Endothelial cell of umbilical vein (primary cell): ENCODE results near the gene ENKUR.

Experiments used
- CTCF ChIP-seq, 2 donors: IDR thresholded peaks; 1 replicate in 1 of 2; 2 replicates in 1 of 2; pipeline ENCODE4 v1.5.1; 2011; ENCODE audit warnings: low read length in 2 of 2, mild to moderate bottlenecking in 2 of 2, moderate library complexity in 2 of 2, control low read depth in 1 of 2, inconsistent platforms in 1 of 2, low read depth in 1 of 2; ENCODE audit not compliant: insufficient read depth in 1 of 2; ENCODE audit errors: extremely low read depth in 1 of 2
- EZH2 ChIP-seq: IDR thresholded peaks from 2 replicates; pipeline ENCODE4 v1.6.1; 2012; ENCODE audit warnings: borderline replicate concordance, low read depth, mild to moderate bottlenecking, moderate library complexity, low read length, inconsistent platforms; ENCODE audit not compliant: severe bottlenecking
- MAX ChIP-seq: IDR thresholded peaks from 2 replicates; pipeline ENCODE4 v1.6.1; 2011; ENCODE audit not compliant: insufficient read depth, insufficient read length
- POLR2A ChIP-seq: IDR thresholded peaks from 2 replicates; pipeline ENCODE4 v1.6.1; 2012; ENCODE audit warnings: low read depth, mild to moderate bottlenecking, control low read depth, low read length
- POLR2AphosphoS5 ChIP-seq: IDR thresholded peaks from 2 replicates; pipeline ENCODE4 v1.6.1; 2012; ENCODE audit warnings: low read depth, mild to moderate bottlenecking, control low read depth, low read length, moderate library complexity; ENCODE audit not compliant: insufficient read depth

- TF ChIP-seq POLR2AphosphoS5 (no peak), CTCF (IDR thresholded peaks at IDR 0.05; ENCODE audit: extremely low read depth in 1 of 2, insufficient read depth in 1 of 2, low read depth in 1 of 2, low read length in 2 of 2) (no peak), EZH2 (no peak), POLR2A (no peak), MAX (no peak)
These were observed at the start of gene ENKUR for GRCh38 chr10:25015828-25016375.
